ENCODE data around the gene SOX6.

The SOX6 gene

GRCh38 chr11:16001899-16002426 lies 354.4 kb downstream of the SOX6 start:
- DNase-seq (ENCODE audit: low spot score) = no peak
- in situ Hi-C loops (cut with MboI; ENCODE audit: low pct_unique_long_range_greater_than_20kb, low sequenced_read_pairs, unreplicated experiment) = no loop called here

GRCh38 chr11:16001044-16001568 lies 355.2 kb downstream of the SOX6 start:
- no peak for TF ChIP-seq CTCF (IDR thresholded peaks at IDR 0.05; ENCODE audit: extremely low read depth, insufficient read depth, missing control alignments)
- in situ Hi-C loops (cut with MboI; ENCODE audit: low pct_unique_long_range_greater_than_20kb, low sequenced_read_pairs, unreplicated experiment) = no loop called here
- no peak for DNase-seq (ENCODE audit: low spot score)

More at GRCh38 chr11:16001899-16002426, 354.4 kb downstream of the SOX6 start:
- no peak for TF ChIP-seq CTCF (IDR thresholded peaks at IDR 0.05; ENCODE audit: extremely low read depth, insufficient read depth, missing control alignments)

GRCh38 chr11:16000065-16000464 lies 356.3 kb downstream of the SOX6 start:
- TF ChIP-seq CTCF (IDR thresholded peaks at IDR 0.05; ENCODE audit: extremely low read depth, insufficient read depth, missing control alignments) = no peak
- no peak for DNase-seq (ENCODE audit: low spot score)
- in situ Hi-C loops (cut with MboI; ENCODE audit: low pct_unique_long_range_greater_than_20kb, low sequenced_read_pairs, unreplicated experiment) = no loop called here

GRCh38 chr11:15993345-15993744 lies 363.0 kb downstream of the SOX6 start:
- no peak for DNase-seq (ENCODE audit: low spot score)
- TF ChIP-seq CTCF (IDR thresholded peaks at IDR 0.05; ENCODE audit: extremely low read depth, insufficient read depth, missing control alignments) = no peak
- in situ Hi-C loops (cut with MboI; ENCODE audit: low pct_unique_long_range_greater_than_20kb, low sequenced_read_pairs, unreplicated experiment) = no loop called here

- no peak for TF ChIP-seq CTCF (IDR thresholded peaks at IDR 0.05; ENCODE audit: extremely low read depth, insufficient read depth, missing control alignments)
- in situ Hi-C loops (cut with MboI; ENCODE audit: low pct_unique_long_range_greater_than_20kb, low sequenced_read_pairs, unreplicated experiment) = no loop called here
- no peak for DNase-seq (ENCODE audit: low spot score)
These were observed 365.1 kb downstream of the SOX6 start for GRCh38 chr11:15991215-15991614.

- in situ Hi-C loops (cut with MboI; ENCODE audit: low pct_unique_long_range_greater_than_20kb, low sequenced_read_pairs, unreplicated experiment) = no loop called here
- no peak for TF ChIP-seq CTCF (IDR thresholded peaks at IDR 0.05; ENCODE audit: extremely low read depth, insufficient read depth, missing control alignments)
- DNase-seq (ENCODE audit: low spot score) = no peak
These were observed 366.7 kb downstream of the SOX6 start for GRCh38 chr11:15989685-15990084.

All from GM13977 (cell line).